SKM-1 treated with dmso at 0.1 percent for 144 hours (cell line): ENCODE results near the gene GTPBP3.
A peak's percentile ranks its signal among the peaks of the same experiment; 100 is the strongest.
"Not testable (repeated sequence)": the region's sequence is repeated elsewhere in the genome, so short reads cannot be mapped to it uniquely, and the experiment has no call there.

Source experiments
- DNase-seq: peaks from one replicate; lab custom pipeline; 2025; ENCODE audit not compliant: unreplicated experiment; lab: John Stamatoyannopoulos, UW

The GTPBP3 gene

GRCh38 chr19:17336872-17337674 lies at the start of gene GTPBP3:
Gene GTPBP3, plus strand, starts transcription at chr19:17337553. Its CDS starts 59 bp downstream, at chr19:17337612.
- peak; percentile 99 for DNase-seq

DNA sequence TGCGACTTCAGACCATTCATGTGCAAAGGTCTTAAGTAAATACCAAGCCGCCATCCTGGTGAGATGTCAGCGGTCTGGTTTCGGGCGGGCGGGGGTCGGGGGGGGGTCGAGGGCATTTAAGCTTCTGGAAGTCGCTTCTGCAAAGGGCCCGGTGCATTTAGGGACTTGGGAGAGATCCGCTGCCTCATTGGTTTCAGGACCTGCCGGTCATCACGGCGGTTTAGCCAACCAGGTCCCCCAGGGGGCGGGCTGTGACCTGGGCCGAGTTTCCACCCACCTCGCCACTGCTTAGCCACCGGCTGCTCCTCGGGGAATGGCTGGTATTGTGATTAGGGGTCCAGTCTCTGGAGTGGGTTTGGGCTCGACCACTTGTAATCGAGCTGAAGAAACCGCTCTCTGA lies 47.9 kb upstream of the GTPBP3 start:
- no peak for DNase-seq

GRCh38 chr19:17292301-17293074 lies 44.9 kb upstream of the GTPBP3 start:
- peak; percentile 80 for DNase-seq

GRCh38 chr19:17293605-17294004 lies 43.7 kb upstream of the GTPBP3 start:
- no peak for DNase-seq

- DNase-seq: no peak
These were observed 43.1 kb upstream of the GTPBP3 start for GRCh38 chr19:17294051-17294891.

DNA sequence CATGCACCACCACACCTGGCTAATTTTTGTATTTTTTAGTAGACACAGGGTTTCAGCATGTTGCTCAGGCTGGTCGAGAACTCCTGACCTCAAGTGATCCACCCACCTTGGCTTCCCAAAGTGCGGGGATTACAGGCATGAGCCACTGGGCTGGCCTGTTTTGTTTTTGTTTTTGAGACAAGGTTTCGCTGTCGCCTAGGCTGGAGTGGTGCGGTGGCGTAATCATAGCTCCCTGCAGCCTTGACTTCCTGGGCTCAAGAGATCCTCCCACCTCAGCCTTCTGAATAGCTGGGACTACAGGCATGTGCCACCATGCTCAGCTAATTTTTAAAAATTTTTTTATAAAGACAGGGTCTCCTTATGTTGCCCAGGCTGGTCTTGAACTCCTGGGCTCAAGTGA lies 41.8 kb upstream of the GTPBP3 start:
- not testable (repeated sequence) for DNase-seq

GRCh38 chr19:17296273-17296672 lies 41.1 kb upstream of the GTPBP3 start:
- no peak for DNase-seq

GRCh38 chr19:17296976-17297375 lies 40.4 kb upstream of the GTPBP3 start:
- no peak for DNase-seq

DNA sequence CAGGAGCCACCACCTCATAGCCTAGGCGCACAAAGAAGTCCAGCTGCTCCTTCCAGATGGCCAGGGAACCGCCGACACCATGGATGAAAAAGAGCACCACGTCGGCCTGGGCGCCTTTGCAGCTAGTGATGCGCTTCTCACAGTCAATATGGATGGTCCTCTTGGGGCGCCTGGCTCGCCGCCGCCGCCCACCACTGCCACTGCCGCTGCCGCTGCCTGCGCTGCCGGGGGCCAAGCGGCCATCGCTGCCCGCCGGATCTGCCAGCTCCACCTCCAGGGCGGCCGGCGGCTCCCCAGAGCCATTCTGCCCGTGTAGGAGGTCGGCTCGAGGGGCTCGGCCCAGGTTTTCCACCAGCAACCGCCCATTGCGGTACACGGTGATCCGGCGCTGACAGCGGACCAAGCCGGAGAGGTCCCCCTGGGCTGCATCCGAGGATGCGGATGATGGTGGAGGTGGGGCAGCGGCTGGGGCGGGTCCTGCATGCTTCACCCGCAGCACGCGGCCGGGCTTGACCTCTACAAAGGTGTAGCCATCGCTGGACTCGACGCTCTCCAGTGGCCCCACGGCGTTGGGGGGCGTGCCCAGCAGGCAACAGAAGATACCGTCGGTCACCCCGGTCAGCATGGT lies 36.2 kb upstream of the GTPBP3 start:
- no peak for DNase-seq

- DNase-seq: peak; percentile 53
These were observed 34.8 kb upstream of the GTPBP3 start for GRCh38 chr19:17302391-17303166.

- peak; percentile 95 for DNase-seq
These were observed 34.0 kb upstream of the GTPBP3 start, which contains the start of gene ABHD8 for GRCh38 chr19:17303167-17303939. Gene ABHD8, minus strand, starts transcription at chr19:17303425. Its CDS starts 1,809 bp downstream, at chr19:17301616.

DNA sequence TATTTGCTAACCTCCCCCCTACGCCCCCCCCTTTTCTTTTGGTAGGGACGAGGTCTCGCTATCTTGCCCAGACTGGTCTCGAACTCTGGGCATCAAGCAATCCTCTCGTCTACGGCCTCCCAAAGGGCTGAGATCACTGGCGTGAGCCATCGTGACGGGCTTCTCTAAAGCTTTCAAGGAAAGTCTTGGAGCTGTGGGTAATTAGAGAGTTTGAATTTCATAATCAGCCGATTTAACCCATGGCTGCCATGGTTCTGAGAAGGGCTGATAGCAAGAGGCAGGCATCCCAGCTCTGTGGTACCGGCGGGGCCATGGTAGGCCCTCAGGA lies 33.4 kb upstream of the GTPBP3 start:
- DNase-seq: no peak

- DNase-seq: no peak
These were observed 32.8 kb upstream of the GTPBP3 start for GRCh38 chr19:17304386-17305215.

GRCh38 chr19:17305216-17305516 lies 32.2 kb upstream of the GTPBP3 start:
- no peak for DNase-seq

GRCh38 chr19:17305517-17306284 lies 31.7 kb upstream of the GTPBP3 start, which contains the start of gene MRPL34:
Gene MRPL34, plus strand, starts transcription at chr19:17305872. Its CDS starts 21 bp downstream, at chr19:17305893.
- peak; percentile 99 for DNase-seq

DNA sequence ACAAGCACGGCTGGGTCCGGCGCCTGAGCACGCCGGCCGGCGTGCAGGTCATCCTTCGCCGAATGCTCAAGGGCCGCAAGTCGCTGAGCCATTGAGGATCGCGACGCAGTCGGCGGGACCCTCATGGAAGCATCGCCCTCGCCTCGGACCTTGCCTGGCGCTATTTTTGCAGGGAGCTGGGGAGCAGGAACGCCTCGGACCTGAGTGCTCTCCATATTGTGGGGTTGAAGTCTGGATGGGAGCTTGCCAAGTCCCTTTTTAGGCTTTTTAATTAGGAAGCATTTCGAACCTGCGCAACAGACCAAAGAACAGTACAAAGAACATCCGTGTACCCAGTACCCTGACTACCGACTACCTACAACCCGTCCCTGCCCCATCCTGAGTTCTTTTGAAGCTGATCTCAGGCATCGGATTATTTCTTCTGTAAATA lies 31.1 kb upstream of the GTPBP3 start:
- DNase-seq: no peak

- no peak for DNase-seq
These were observed 29.4 kb upstream of the GTPBP3 start for GRCh38 chr19:17307876-17308377.
